Thyroid gland (tissue), 4 donors: ENCODE data around the gene MTG1.

Source experiments
- POLR2A ChIP-seq, 2 donors: fragments of 450-650 bp; IDR thresholded peaks; one replicate each; pipeline ENCODE4 v1.6.1; 2017; ENCODE audit warnings: antibody characterized with exemption in 2 of 2, mild to moderate bottlenecking in 2 of 2, moderate library complexity in 1 of 2
- TF ChIP-seq, protein P1 (sequence below), 6 experiments: fragments of 200-600 bp in 3 of 6; fragments of 450-650 bp in 3 of 6; sonication (generic) in 3 of 6; IDR thresholded peaks; one replicate each; pipeline ENCODE4 v1.5.1; 2016 to 2019; ENCODE audit warnings: antibody characterized with exemption in 6 of 6, mild to moderate bottlenecking in 2 of 6, inconsistent platforms in 1 of 6, moderate library complexity in 1 of 6

- TF ChIP-seq, protein P1, sequence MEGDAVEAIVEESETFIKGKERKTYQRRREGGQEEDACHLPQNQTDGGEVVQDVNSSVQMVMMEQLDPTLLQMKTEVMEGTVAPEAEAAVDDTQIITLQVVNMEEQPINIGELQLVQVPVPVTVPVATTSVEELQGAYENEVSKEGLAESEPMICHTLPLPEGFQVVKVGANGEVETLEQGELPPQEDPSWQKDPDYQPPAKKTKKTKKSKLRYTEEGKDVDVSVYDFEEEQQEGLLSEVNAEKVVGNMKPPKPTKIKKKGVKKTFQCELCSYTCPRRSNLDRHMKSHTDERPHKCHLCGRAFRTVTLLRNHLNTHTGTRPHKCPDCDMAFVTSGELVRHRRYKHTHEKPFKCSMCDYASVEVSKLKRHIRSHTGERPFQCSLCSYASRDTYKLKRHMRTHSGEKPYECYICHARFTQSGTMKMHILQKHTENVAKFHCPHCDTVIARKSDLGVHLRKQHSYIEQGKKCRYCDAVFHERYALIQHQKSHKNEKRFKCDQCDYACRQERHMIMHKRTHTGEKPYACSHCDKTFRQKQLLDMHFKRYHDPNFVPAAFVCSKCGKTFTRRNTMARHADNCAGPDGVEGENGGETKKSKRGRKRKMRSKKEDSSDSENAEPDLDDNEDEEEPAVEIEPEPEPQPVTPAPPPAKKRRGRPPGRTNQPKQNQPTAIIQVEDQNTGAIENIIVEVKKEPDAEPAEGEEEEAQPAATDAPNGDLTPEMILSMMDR (IDR thresholded peaks at IDR 0.05): no peak
- no peak for TF ChIP-seq POLR2A (IDR thresholded peaks at IDR 0.05)
Measured at GRCh38 chr10:133454204-133454893, 60.4 kb downstream of the MTG1 start.
